K562 (cell line): ENCODE measurements around the gene HAT1. TPM values are rescaled to one million over a fixed set of nuclear protein-coding genes. Genes with fewer than 3 reads are reported as not detected.

ENCODE experiments used
- ATAC-seq: fragments of 200-7000 bp; cut with Tn5 transposase; 3 replicates; pipeline ENCODE4 v1.9.1; 2020; ENCODE audit warnings: moderate library complexity
- BruUV-seq: library from RNA; stranded (reverse); fragments of 400-500 nt; replicated peaks from 2 replicates; lab custom pipeline; 2021; lab: Mats Ljungman, UMichigan
- CTCF ChIA-PET: fragments of 300-600 bp; formaldehyde crosslinking; extraction: SDS; loops from one replicate; lab custom pipeline; 2021; ENCODE audit warnings: low intra/inter-chr PET ratio; lab: Yijun Ruan, JAX
- POLR2A ChIA-PET: fragments of 300-600, 350-650 bp; sonication (Branson Sonifier 250); formaldehyde crosslinking; extraction: SDS; loops from one replicate; lab custom pipeline; 2021; ENCODE audit warnings: antibody characterized with exemption, inconsistent platforms; lab: Yijun Ruan, JAX
- DNase-seq, 4 experiments: peaks; one replicate each; pipeline versions ENCODE4 v3.0.0 to v3.0.0-alpha.2; 2011 to 2018; ENCODE audit warnings: low spot score in 3 of 4, mixed read lengths in 3 of 4; ENCODE audit errors: extremely low read depth in 1 of 4
- FAIRE-seq: peaks from 2 replicates; lab custom pipeline; 2011; peaks lifted over from hg19 to GRCh38; lab: Jason Lieb, UNC
- H2AFZ ChIP-seq: 2 replicates; pipeline ENCODE4 v1.6.0; 2011; ENCODE audit warnings: low read depth, low read length, control low read depth, inconsistent platforms
- H3K27ac ChIP-seq: fragments of 200-600 bp; 3 replicates; pipeline ENCODE4 v1.8.0; 2011; ENCODE audit warnings: low read depth, mild to moderate bottlenecking, control low read depth, inconsistent platforms, low read length, moderate library complexity, mixed read lengths; ENCODE audit errors: extremely low read depth
- H3K27me3 ChIP-seq, 2 experiments: fragments of 300-600 bp in 1 of 2; 2 replicates in 1 of 2; 3 replicates in 1 of 2; pipeline versions ENCODE4 v1.6.0 to v1.8.0; 2011; ENCODE audit warnings: inconsistent platforms in 2 of 2, low read length in 2 of 2, mild to moderate bottlenecking in 1 of 2, mixed read lengths in 1 of 2, moderate library complexity in 1 of 2; ENCODE audit not compliant: control insufficient read depth in 2 of 2, insufficient read depth in 2 of 2
- H3K36me3 ChIP-seq: fragments of 300-600 bp; 3 replicates; pipeline ENCODE4 v1.8.0; 2011; ENCODE audit warnings: mild to moderate bottlenecking, low read length, inconsistent platforms; ENCODE audit not compliant: control insufficient read depth, insufficient read depth
- H3K4me1 ChIP-seq, 2 experiments: fragments of 200-600 bp in 1 of 2; replicated peaks in 1 of 2; 2 replicates in 1 of 2; 3 replicates in 1 of 2; pipeline versions ENCODE4 v1.5.1 to v1.8.0; 2011; ENCODE audit warnings: inconsistent platforms in 2 of 2, low read length in 2 of 2, mild to moderate bottlenecking in 1 of 2, mixed read lengths in 1 of 2, moderate library complexity in 1 of 2; ENCODE audit not compliant: control insufficient read depth in 2 of 2, insufficient read depth in 2 of 2
- H3K4me2 ChIP-seq: 2 replicates; pipeline ENCODE4 v1.6.1; 2011; ENCODE audit warnings: low read length, control low read depth, inconsistent platforms, mixed read lengths; ENCODE audit not compliant: insufficient read depth
- H3K4me3 ChIP-seq: fragments of 200-600 bp; sonication (generic), shearing (Covaris generic); 2 replicates; pipeline ENCODE4 v1.5.1; 2016; ENCODE audit warnings: control low read depth, inconsistent platforms
- H3K79me2 ChIP-seq: fragments of 200-600 bp; 3 replicates; pipeline ENCODE4 v1.8.0; 2011; ENCODE audit warnings: low read length, inconsistent platforms; ENCODE audit not compliant: control insufficient read depth, insufficient read depth
- H3K9ac ChIP-seq, 2 experiments: 2 replicates each; pipeline versions ENCODE4 v1.6.0 to v1.6.1; 2011; ENCODE audit warnings: low read depth in 2 of 2, low read length in 2 of 2, control low read depth in 1 of 2, inconsistent platforms in 1 of 2, mild to moderate bottlenecking in 1 of 2, mixed read lengths in 1 of 2; ENCODE audit not compliant: insufficient read depth in 1 of 2
- H3K9me1 ChIP-seq: one replicate; pipeline ENCODE4 v1.6.0; 2011; ENCODE audit warnings: inconsistent platforms, mild to moderate bottlenecking, low read length, moderate library complexity; ENCODE audit not compliant: control insufficient read depth, insufficient read depth
- H3K9me3 ChIP-seq: replicated peaks from 2 replicates; pipeline ENCODE4 v1.5.1; 2011; ENCODE audit warnings: low read depth, low read length, inconsistent platforms; ENCODE audit not compliant: control insufficient read depth, insufficient read depth
- H4K20me1 ChIP-seq: replicated peaks from 2 replicates; pipeline ENCODE4 v1.6.1; 2011; ENCODE audit warnings: low read length, inconsistent platforms, mixed read lengths; ENCODE audit not compliant: control insufficient read depth, insufficient read depth
- KLF16 ChIP-seq: IDR thresholded peaks from 2 replicates; pipeline ENCODE4 v1.6.1; 2016; ENCODE audit warnings: antibody characterized with exemption
- POLR2B ChIP-seq: fragments of 450-650 bp; IDR thresholded peaks from 2 replicates; pipeline ENCODE4 v1.6.1; 2018; ENCODE audit warnings: low read depth; ENCODE audit not compliant: partially characterized antibody
- SP1 ChIP-seq: sonication (generic); formaldehyde crosslinking; IDR thresholded peaks from 2 replicates; pipeline ENCODE4 v1.8.1; 2022; ENCODE audit warnings: mild to moderate bottlenecking, missing genetic modification reagents
- XRCC5 ChIP-seq: fragments of 200-400 bp; formaldehyde crosslinking; IDR thresholded peaks from 2 replicates; pipeline ENCODE4 v1.6.1; 2017; ENCODE audit warnings: low read depth, mild to moderate bottlenecking, low read length
- ZNF384 ChIP-seq: IDR thresholded peaks from 2 replicates; pipeline ENCODE4 v1.6.1; 2012; ENCODE audit warnings: low read depth, low read length, improper control_type of control experiment
- ZNF586 ChIP-seq: fragments of 450-650 bp; formaldehyde crosslinking; conservative IDR thresholded peaks from 2 replicates; pipeline ENCODE4 v1.4.0; 2020; ENCODE audit warnings: mild to moderate bottlenecking, moderate library complexity
- WGBS: fragments of 100-300 bp; shearing (Covaris generic); methylation state at CpG from one replicate; pipeline ENCODE4 v1.1.6; 2016; ENCODE audit warnings: low coverage, mixed read lengths; ENCODE audit not compliant: insufficient coverage; ENCODE audit errors: missing lambda C conversion rate; 5-methylcytosine and 5-hydroxymethylcytosine counted together
- in situ Hi-C: fragments of 300-500 bp; cut with MboI; formaldehyde crosslinking; loops from 4 replicates; pipeline ENCODE4 v1.15.0; 2018; ENCODE audit warnings: inconsistent platforms, mixed read lengths
- intact Hi-C: fragments of 100-400 bp; cut with micrococcal nuclease; formaldehyde crosslinking; loops from 2 replicates; pipeline ENCODE4 v1.14.2; 2022
- polyA plus RNA-seq, 8 experiments: library from polyadenylated mRNA; depleted of rRNA in 4 of 8; stranded (reverse) in 5 of 8; unstranded in 3 of 8; fragments of >200 nt; fragmentation: Nextera tagmentation in 2 of 8; fragmentation: Illumina TruSeq in 1 of 8; extraction: Ambion mirVana in 2 of 8; extraction: Trizol in 1 of 8; gene quantifications; 2 replicates each; pipeline versions ENCODE4 v1.2.1 to v1.2.3, GENCODE V29; 2011 to 2014; ENCODE audit warnings: inconsistent platforms in 1 of 8, missing spikeins in 1 of 8
- total RNA-seq, 7 experiments: library from RNA; depleted of rRNA in 6 of 7; stranded (reverse); fragments of >200 nt in 6 of 7; fragmentation: Illumina TruSeq in 2 of 7; extraction: Trizol in 2 of 7; gene quantifications; 2 replicates each; pipeline versions ENCODE4 v1.2.1 to v1.2.3, GENCODE V29; 2011 to 2021; ENCODE audit warnings: low replicate concordance in 1 of 7
- TF ChIP-seq, protein P1 (sequence below): IDR thresholded peaks from 2 replicates; pipeline ENCODE4 v1.6.1; 2011; ENCODE audit not compliant: insufficient read length; ENCODE audit errors: extremely low read depth

Gene HAT1
- total and polyA plus RNA-seq, 9 of the 15 experiments (the other 6 are each of a cell fraction or from before 2014, with no cell fraction given), result 125 to 384 (median 244) TPM

GRCh38 chr2:171913517-171913916 is 8.7 kb upstream of the HAT1 start:
- Histone ChIP-seq H3K79me2 (no peaks in the 10 kb centered on the region), H3K4me3 (no peak overlapping the region), H4K20me1 (no peaks in the 10 kb centered on the region), H3K9me1 (no peaks in the 10 kb centered on the region), H3K9me3 (0 out of 2 replicates have a peak, but pooled peaks cover 5% of the 10 kb centered on the region), H3K9ac (no peak overlapping the region), H3K27ac (no peak overlapping the region), H3K4me1 (no peaks in the 10 kb centered on the region), H2AFZ (peak overlapping the region; percentile 78), H3K4me2 (no peak overlapping the region), H3K27me3 (no peaks in the 10 kb centered on the region), H3K36me3 (no peaks in the 10 kb centered on the region)
- in situ Hi-C loops, result no loop called here
- intact Hi-C loops, result no loop called here
- peak; percentile 40 for ATAC-seq
- no peak for TF ChIP-seq POLR2B
- peak; percentile 74 for TF ChIP-seq ZNF384
- TF ChIP-seq KLF16, result no peak
- no peak for TF ChIP-seq SP1 (CRISPR knock-in tag)
- TF ChIP-seq, protein P1, sequence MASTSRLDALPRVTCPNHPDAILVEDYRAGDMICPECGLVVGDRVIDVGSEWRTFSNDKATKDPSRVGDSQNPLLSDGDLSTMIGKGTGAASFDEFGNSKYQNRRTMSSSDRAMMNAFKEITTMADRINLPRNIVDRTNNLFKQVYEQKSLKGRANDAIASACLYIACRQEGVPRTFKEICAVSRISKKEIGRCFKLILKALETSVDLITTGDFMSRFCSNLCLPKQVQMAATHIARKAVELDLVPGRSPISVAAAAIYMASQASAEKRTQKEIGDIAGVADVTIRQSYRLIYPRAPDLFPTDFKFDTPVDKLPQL, result no peak
- TF ChIP-seq ZNF586 (CRISPR knock-in tag), result no peak
- no peak for TF ChIP-seq XRCC5
- POLR2A ChIA-PET, result interaction anchor here (0.6 to 2.8 kb wide), 6 partner anchors 9 to 191 kb away, joined by 3 to 14 read pairs (median 3); partner anchors contain the start of genes HAT1 and SLC25A12
- BruUV-seq, result no TSS peak
- FAIRE-seq, result peak; percentile 6
- 53% methylated on average over 3 of the region's 3 CpGs for WGBS
- CTCF ChIA-PET, result no interaction called here
- no peak for DNase-seq
